ENCODE data around the gene DNER. TPM values are rescaled to one million over a fixed set of nuclear protein-coding genes. Genes with fewer than 3 reads are reported as not detected.

The DNER gene
- total and polyA plus RNA-seq, 2 donors from 2014 or later: 16.5 to 21.9 TPM

DNA sequence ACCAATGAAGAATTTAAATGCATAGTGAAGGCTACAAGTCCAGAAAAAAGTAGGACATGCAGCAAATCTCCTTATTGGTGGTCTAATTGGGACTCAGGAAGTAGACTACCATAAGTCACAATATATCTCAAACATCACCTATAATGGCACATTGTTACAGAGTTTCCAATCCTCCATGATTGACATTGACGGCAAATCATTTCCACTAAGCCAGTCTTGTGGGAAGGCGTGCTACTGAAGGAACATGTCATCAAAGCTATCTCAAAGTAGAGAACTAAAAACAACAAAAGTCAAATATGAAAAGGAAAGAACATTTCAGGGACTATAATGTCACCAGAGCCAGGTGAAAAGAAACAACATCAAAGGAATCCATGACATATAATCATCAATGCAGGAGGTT, 276.9 kb downstream of the DNER start:
- Histone ChIP-seq H3K9me3 (ENCODE audit: control insufficient read depth in 2 of 3, insufficient read depth in 1 of 3, low read length in 3 of 3) (no peaks in the 10 kb centered on the region), H3K27ac (ENCODE audit: low read depth in 2 of 2, low read length in 2 of 2) (no peak overlapping the region)
- no peak for FAIRE-seq

DNA sequence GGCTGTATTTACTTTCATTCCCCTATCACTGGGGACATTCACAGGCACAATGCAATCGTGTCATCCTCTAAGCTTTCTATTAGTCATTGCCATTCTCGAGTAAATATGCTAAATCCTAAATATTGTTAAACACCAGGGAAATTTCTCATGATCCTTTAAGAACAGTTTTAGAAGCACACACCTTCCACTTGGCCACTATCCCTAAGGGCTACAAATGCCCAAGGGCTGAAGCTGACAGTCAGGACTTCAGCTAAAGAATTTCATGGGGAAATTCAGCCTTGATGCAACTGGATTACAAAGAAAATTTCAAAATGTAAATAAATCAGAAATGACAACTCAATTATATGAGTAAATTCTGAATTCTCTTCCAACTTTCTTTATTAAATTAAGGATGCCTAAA, 280.2 kb downstream of the DNER start:
- intact Hi-C loops (cut with DNase I): no loop called here
- Histone ChIP-seq H3K9me3 (ENCODE audit: control insufficient read depth in 2 of 3, insufficient read depth in 1 of 3, low read length in 3 of 3) (no peaks in the 10 kb centered on the region), H3K4me3 (ENCODE audit: low read length in 3 of 3) (no peak overlapping the region), H3K4me1 (ENCODE audit: control insufficient read depth in 2 of 3, insufficient read depth in 2 of 3, low read depth in 1 of 3, low read length in 3 of 3) (no peaks in the 10 kb centered on the region), H3K9ac (ENCODE audit: low read length in 3 of 3) (no peak overlapping the region), H3K27ac (ENCODE audit: low read depth in 2 of 2, low read length in 2 of 2) (no peak overlapping the region), H3K36me3 (ENCODE audit: control insufficient read depth in 2 of 3, insufficient read depth in 3 of 3, low read length in 3 of 3) (no peaks in the 10 kb centered on the region), H3K27me3 (ENCODE audit: control insufficient read depth, insufficient read depth, low read length) (no peaks in the 10 kb centered on the region)
- TF ChIP-seq, protein P1, sequence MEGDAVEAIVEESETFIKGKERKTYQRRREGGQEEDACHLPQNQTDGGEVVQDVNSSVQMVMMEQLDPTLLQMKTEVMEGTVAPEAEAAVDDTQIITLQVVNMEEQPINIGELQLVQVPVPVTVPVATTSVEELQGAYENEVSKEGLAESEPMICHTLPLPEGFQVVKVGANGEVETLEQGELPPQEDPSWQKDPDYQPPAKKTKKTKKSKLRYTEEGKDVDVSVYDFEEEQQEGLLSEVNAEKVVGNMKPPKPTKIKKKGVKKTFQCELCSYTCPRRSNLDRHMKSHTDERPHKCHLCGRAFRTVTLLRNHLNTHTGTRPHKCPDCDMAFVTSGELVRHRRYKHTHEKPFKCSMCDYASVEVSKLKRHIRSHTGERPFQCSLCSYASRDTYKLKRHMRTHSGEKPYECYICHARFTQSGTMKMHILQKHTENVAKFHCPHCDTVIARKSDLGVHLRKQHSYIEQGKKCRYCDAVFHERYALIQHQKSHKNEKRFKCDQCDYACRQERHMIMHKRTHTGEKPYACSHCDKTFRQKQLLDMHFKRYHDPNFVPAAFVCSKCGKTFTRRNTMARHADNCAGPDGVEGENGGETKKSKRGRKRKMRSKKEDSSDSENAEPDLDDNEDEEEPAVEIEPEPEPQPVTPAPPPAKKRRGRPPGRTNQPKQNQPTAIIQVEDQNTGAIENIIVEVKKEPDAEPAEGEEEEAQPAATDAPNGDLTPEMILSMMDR (IDR thresholded peaks at IDR 0.05; ENCODE audit: borderline replicate concordance, extremely low read depth, insufficient read depth): no peak
- no peak for FAIRE-seq
- DNase-seq: no peak

More for the DNA sequence above, 276.9 kb downstream of the DNER start:
- intact Hi-C loops (cut with DNase I): no loop called here
- TF ChIP-seq, protein P1 (IDR thresholded peaks at IDR 0.05; ENCODE audit: borderline replicate concordance, extremely low read depth, insufficient read depth): no peak
- DNase-seq: no peak
- H3K27me3 ChIP-seq (ENCODE audit: control insufficient read depth, insufficient read depth, low read length): no peaks in the 10 kb centered on the region
- H3K9ac ChIP-seq (ENCODE audit: low read length in 3 of 3): no peak overlapping the region
- no peaks in the 10 kb centered on the region for H3K4me1 ChIP-seq (ENCODE audit: control insufficient read depth in 2 of 3, insufficient read depth in 2 of 3, low read depth in 1 of 3, low read length in 3 of 3)
- H3K36me3 ChIP-seq (ENCODE audit: control insufficient read depth in 2 of 3, insufficient read depth in 3 of 3, low read length in 3 of 3): no peaks in the 10 kb centered on the region
- H3K4me3 ChIP-seq (ENCODE audit: low read length in 3 of 3): no peak overlapping the region

DNA sequence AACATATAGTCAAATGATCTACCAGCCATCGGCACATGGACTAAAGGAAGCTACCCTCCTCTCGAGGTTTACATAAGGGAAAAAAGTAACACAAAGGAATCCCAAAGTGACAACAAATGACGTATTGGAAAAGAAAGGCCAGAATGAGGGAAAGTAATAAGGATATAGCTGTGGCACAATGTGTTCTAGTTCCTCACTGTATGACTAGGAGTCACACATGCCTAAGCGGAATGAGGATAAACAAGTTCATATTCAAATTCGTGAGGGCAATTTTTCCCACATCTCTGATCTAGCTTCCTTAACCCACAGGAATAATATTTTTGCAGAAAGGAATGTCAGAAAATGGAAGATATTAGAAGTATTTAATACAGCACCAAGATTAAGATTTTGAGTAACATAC, 281.0 kb downstream of the DNER start:
- intact Hi-C loops (cut with DNase I): no loop called here
- no peak for FAIRE-seq

More for the DNA sequence above, 281.0 kb downstream of the DNER start:
- Histone ChIP-seq H3K36me3 (ENCODE audit: control insufficient read depth in 2 of 3, insufficient read depth in 3 of 3, low read length in 3 of 3) (no peaks in the 10 kb centered on the region), H3K9ac (ENCODE audit: low read length in 3 of 3) (no peak overlapping the region), H3K9me3 (ENCODE audit: control insufficient read depth in 2 of 3, insufficient read depth in 1 of 3, low read length in 3 of 3) (no peaks in the 10 kb centered on the region), H3K4me1 (ENCODE audit: control insufficient read depth in 2 of 3, insufficient read depth in 2 of 3, low read depth in 1 of 3, low read length in 3 of 3) (no peaks in the 10 kb centered on the region), H3K4me3 (ENCODE audit: low read length in 3 of 3) (no peak overlapping the region), H3K27ac (ENCODE audit: low read depth in 2 of 2, low read length in 2 of 2) (no peak overlapping the region), H3K27me3 (ENCODE audit: control insufficient read depth, insufficient read depth, low read length) (no peaks in the 10 kb centered on the region)
- DNase-seq: no peak
- TF ChIP-seq, protein P1 (IDR thresholded peaks at IDR 0.05; ENCODE audit: borderline replicate concordance, extremely low read depth, insufficient read depth): no peak

Data from kidney (tissue), 14 donors.